ENCODE results near the gene OR6C2.
"Not testable (repeated sequence)": the region's sequence is repeated elsewhere in the genome, so short reads cannot be mapped to it uniquely, and the experiment has no call there.

OR6C2 gene

DNA sequence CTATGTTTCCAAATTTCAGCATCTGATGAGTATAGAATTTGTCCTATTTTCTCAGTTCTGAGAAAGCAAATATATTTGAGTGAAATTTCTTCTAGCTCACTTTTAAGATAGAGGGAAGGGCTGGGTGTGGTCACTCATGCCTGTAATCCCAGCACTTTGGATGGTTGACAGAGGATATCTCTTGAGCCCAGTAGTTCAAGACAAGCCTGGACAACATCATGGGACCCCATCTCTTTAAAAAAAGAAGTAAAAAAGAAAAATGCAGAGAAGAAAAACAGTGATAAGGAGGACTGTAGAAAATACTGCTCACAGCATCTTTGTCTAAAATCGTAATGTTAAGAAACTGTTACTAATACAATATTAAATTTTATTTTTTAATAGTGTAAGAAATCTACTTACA is 28.4 kb downstream of the OR6C2 start:
- DNase-seq (ENCODE audit: low spot score): no peak

DNA sequence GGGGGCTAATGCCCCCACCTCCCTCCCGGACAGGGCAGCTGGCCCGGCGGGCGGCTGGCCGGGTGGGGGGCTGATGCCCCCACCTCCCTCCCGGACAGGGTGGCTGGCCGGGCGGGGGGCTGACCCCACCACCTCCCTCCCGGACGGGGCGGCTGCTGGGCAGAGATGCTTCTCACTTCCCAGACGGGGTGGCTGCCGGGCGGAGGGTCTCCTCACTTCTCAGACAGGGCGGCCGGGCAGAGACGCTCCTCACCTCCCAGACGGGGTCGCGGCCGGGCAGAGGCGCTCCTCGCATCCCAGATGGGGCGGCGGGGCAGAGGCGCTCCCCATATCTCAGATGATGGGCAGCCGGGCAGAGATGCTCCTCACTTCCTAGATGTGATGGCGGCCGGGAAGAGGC is 35.3 kb downstream of the OR6C2 start:
- not testable (repeated sequence) for DNase-seq (ENCODE audit: low spot score)

DNA sequence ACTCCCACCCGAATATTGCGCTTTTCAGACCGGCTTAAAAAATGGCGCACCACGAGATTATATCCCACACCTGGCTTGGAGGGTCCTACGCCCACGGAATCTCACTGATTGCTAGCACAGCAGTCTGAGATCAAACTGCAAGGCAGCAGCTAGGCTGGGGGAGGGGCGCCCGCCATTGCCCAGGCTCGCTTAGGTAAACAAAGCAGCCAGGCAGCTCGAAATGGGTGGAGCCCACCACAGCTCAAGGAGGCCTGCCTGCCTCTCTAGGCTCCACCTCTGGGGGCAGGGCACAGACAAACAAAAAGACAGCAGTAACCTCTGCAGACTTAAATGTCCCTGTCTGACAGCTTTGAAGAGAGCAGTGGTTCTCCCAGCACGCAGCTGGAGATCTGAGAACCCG is 40.4 kb downstream of the OR6C2 start:
- DNase-seq (ENCODE audit: low spot score): not testable (repeated sequence)

DNA sequence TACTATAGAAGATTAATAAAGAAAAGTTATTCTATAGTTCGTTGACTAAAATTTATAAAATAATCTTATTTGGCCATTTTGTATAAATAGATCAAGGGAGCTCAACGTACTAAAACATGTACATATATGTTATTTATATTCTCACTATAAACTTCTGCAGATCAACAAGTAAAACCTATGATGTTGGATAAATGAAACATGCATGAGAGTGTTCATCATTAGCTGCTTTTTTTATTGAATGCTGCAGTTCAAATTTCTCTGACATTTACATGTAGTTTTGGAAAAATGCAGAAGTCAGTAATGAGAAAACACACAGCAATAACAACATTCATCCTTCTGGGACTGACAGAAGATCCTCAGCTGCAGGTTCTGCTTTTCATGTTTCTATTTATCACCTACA is 48.2 kb downstream of the OR6C2 start, which contains the start of gene OR6C68:
TSS of gene OR6C68 (plus strand) at position 301 of the 400 bp plus-strand sequence. CDS start at position 301, 0 bp downstream.
- DNase-seq (ENCODE audit: low spot score): no peak

DNA sequence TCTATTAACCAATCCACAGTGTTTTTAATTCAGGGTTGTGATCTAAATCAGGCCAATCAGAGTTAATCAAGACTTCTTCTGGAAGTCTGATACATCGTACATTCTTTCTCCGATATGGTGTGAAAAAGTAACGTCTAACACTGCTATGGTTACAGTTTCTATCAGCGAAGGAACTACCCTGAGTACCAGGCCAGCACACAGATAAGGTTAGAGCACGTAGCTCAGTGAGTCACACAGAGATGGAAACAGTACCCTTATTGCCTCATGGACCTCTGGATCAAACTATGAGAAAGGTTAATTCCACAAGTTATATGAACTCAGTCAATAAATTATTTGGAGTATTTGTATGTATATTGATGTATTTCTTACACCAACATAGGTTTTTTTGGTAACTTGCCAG is 51.6 kb downstream of the OR6C2 start:
- DNase-seq (ENCODE audit: low spot score): no peak

DNA sequence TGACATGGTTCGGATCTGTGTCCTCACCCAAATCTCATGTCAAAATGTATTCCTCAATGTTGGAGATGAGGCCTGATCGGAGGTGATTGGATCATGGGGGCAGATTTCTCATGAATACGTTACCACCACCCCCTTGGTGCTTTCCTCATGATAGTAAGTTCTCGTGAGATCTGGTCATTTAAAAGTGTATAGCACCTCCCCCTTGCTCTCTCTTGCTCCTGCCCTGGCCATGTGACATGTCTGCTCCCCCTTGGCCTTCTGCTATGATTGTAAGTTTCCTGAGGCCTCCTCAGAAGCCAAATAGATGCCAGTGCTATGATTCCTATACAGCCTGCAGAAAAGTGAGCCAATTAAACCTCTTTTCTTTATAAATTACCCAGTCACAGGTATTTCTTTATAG is 55.4 kb downstream of the OR6C2 start:
- no peak for DNase-seq (ENCODE audit: low spot score)

DNA sequence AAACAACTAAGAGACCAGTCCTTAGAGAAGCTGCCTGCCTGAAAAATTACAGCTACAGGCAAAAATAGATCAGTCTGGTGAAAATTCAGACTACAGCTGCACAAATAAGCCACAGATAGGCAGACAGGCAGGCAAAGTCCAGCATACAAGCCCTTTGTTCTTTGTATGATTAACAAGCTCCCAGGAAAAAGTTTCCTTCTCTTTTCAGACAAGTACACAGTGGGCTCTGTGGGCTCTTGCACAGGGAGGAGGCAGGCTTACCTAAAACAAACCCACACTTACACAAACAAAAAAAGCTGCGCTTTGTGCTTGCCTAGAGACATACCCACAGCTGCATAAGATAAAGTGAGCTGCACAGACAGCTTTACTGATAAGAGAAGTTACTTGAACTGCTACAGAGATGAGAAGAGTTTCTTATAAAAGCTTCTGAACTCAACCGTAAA is 56.0 kb downstream of the OR6C2 start:
- peak; percentile 27 for DNase-seq (ENCODE audit: low spot score)

DNA sequence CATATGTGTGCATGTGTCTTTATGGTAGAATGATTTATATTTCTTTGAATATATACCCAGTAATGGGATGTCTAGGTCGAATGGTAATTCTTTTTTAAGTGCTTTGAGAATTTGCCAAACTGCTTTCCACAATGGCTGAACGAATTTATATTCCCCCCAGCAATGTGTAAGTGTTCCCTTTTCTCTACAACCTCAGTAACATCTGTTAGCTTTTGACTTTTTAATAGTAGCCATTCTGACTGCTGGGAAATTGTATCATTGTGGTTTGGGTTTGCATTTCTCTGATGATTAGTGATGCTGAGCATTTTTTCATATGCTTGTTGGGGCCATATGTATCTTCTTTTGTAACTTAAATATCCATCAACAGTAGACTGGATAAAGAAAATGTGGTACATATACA is 57.7 kb downstream of the OR6C2 start:
- no peak for DNase-seq (ENCODE audit: low spot score)

Data from HuH-7 (cell line).